Large intestine (tissue), 12 donors: ENCODE results near the gene SNX20. TPM values are rescaled to one million over a fixed set of nuclear protein-coding genes. Genes with fewer than 3 reads are reported as not detected.

Experiments
- DNase-seq, 2 donors: peaks; one replicate each; pipeline versions ENCODE4 v3.0.0 to v3.0.0-alpha.2; 2013
- H3K27ac ChIP-seq: one replicate; pipeline ENCODE4 v1.5.1; 2013; ENCODE audit warnings: low read length
- H3K27me3 ChIP-seq: 2 replicates; pipeline ENCODE4 v1.6.1; 2013; ENCODE audit warnings: low read length; ENCODE audit not compliant: control insufficient read depth, insufficient read depth
- H3K36me3 ChIP-seq: 2 replicates; pipeline ENCODE4 v1.6.1; 2013; ENCODE audit warnings: low read length; ENCODE audit not compliant: control insufficient read depth, insufficient read depth
- H3K4me1 ChIP-seq: one replicate; pipeline ENCODE4 v1.6.1; 2013; ENCODE audit warnings: low read length; ENCODE audit not compliant: control insufficient read depth, insufficient read depth
- H3K4me3 ChIP-seq: one replicate; pipeline ENCODE4 v1.5.1; 2013; ENCODE audit warnings: low read length
- H3K9me3 ChIP-seq: one replicate; pipeline ENCODE4 v1.6.1; 2013; ENCODE audit warnings: mild to moderate bottlenecking, low read depth, low read length, moderate library complexity; ENCODE audit not compliant: control insufficient read depth
- WGBS: methylation state at CpG from one replicate; pipeline ENCODE4 v1.1.5; 2013; ENCODE audit warnings: low lambda C conversion rate; ENCODE audit not compliant: insufficient coverage; 5-methylcytosine and 5-hydroxymethylcytosine counted together
- long read RNA-seq, 11 donors: transcript quantifications; one replicate each; lab custom pipeline, GENCODE V29; 2026
- polyA plus RNA-seq: library from polyadenylated mRNA; unstranded; fragments of 120-200 nt; gene quantifications from one replicate; pipeline ENCODE4 v1.2.1, GENCODE V29; 2013

SNX20 gene, protein sequence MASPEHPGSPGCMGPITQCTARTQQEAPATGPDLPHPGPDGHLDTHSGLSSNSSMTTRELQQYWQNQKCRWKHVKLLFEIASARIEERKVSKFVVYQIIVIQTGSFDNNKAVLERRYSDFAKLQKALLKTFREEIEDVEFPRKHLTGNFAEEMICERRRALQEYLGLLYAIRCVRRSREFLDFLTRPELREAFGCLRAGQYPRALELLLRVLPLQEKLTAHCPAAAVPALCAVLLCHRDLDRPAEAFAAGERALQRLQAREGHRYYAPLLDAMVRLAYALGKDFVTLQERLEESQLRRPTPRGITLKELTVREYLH
- 2.1 TPM for polyA plus RNA-seq
- long read RNA-seq, donor 1, partial matches to known transcripts: 0 of 1 reads
- long read RNA-seq, donor 1, other reads (novel, unspliced or antisense): 0 of 1 reads
- long read RNA-seq, donor 2: 0 reads
- long read RNA-seq, donor 3: 0 reads
- long read RNA-seq, donor 4: 0 reads
- long read RNA-seq, donor 5: 0 reads
- long read RNA-seq, donor 6: 0 reads
- long read RNA-seq, donor 7, partial matches to known transcripts: 0 of 1 reads
- long read RNA-seq, donor 7, other reads (novel, unspliced or antisense): 0 of 1 reads
- long read RNA-seq, donor 8, partial matches to known transcripts: 0 of 1 reads
- long read RNA-seq, donor 8, other reads (novel, unspliced or antisense): 0 of 1 reads
- long read RNA-seq, donor 9: 0 reads
- long read RNA-seq, donor 10, partial matches to known transcripts: 0 of 1 reads
- long read RNA-seq, donor 10, other reads (novel, unspliced or antisense): 0 of 1 reads
- long read RNA-seq, donor 11, partial matches to known transcripts: 0 of 1 reads
- long read RNA-seq, donor 11, other reads (novel, unspliced or antisense): 0 of 1 reads

GRCh38 chr16:50681021-50681885, at the start of gene SNX20:
SNX20 (minus strand) TSS chr16:50681312; CDS start chr16:50677526, 3,786 bp downstream.
- H3K4me1 ChIP-seq: no peaks in the 10 kb centered on the region
- no peaks in the 10 kb centered on the region for H3K9me3 ChIP-seq
- H3K27me3 ChIP-seq: no peaks in the 10 kb centered on the region
- H3K27ac ChIP-seq: no peak within 1 kb of the TSS
- no peak for DNase-seq
- H3K36me3 ChIP-seq: no peaks in the 10 kb centered on the region
- no peak within 1 kb of the TSS for H3K4me3 ChIP-seq
- no CpG with 5 or more reads among the region's 16 CpGs for WGBS

DNA sequence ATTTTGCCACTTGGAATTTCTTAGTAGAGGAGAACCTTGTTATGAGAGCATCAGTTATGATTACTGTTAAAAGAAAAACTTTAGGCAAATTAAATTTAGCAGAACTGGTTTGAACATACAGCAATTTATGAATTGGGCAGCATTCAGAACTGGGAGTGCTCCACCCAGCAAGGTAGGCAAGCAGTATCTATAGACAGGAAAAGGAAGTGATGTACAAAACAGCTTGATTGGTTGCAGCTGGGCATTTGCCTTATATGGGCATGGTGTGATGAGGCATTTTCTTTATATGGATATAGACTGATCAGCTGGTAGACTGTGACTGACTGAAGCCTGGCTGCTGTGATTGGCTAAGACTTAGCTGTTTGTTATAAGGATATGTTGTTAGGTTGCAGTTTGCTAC, 43.2 kb upstream of the SNX20 start:
- Histone ChIP-seq H3K36me3 (no peaks in the 10 kb centered on the region), H3K4me1 (peaks cover 12% of the 10 kb centered on the region), H3K27me3 (no peaks in the 10 kb centered on the region), H3K27ac (no peak overlapping the region), H3K9me3 (no peaks in the 10 kb centered on the region), H3K4me3 (no peak overlapping the region)
- DNase-seq: no peak

DNA sequence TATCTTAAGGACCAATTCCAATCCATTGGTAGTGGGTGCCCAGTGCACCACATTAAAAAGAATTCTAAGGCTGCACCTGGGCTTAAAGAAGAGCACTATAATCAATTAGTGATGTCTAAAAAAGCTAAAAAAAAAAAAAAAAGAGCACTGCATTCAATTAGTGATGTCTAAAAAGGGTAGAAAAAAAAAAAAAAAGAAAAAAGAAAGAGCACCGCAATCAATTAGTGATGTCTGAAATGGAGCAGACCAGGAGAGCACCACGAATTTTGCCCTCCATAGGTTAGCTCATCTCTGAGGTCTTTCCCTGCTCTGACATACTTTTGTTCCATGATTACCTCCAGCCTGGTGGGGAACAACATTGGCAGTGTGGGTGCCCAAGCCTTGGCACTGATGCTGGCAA, 41.8 kb upstream of the SNX20 start:
- H3K4me3 ChIP-seq: no peak overlapping the region
- DNase-seq: no peak
- H3K36me3 ChIP-seq: no peaks in the 10 kb centered on the region
- H3K9me3 ChIP-seq: no peaks in the 10 kb centered on the region
- H3K4me1 ChIP-seq: peaks cover 12% of the 10 kb centered on the region
- no peaks in the 10 kb centered on the region for H3K27me3 ChIP-seq
- WGBS: no CpG with 5 or more reads among the region's 2 CpGs
- no peak overlapping the region for H3K27ac ChIP-seq

- no peak for DNase-seq
- Histone ChIP-seq H3K9me3 (no peaks in the 10 kb centered on the region), H3K27ac (no peak overlapping the region), H3K4me3 (no peak overlapping the region), H3K4me1 (peaks cover 17% of the 10 kb centered on the region), H3K27me3 (no peaks in the 10 kb centered on the region), H3K36me3 (no peaks in the 10 kb centered on the region)
- WGBS: no CpG with 5 or more reads among the region's 1 CpG
Observed at GRCh38 chr16:50722405-50722737, 41.3 kb upstream of the SNX20 start.

- no peak overlapping the region for H3K4me3 ChIP-seq
- H3K9me3 ChIP-seq: no peaks in the 10 kb centered on the region
- H3K4me1 ChIP-seq: peaks cover 22% of the 10 kb centered on the region
- no peak overlapping the region for H3K27ac ChIP-seq
- no peaks in the 10 kb centered on the region for H3K27me3 ChIP-seq
- WGBS: no CpG with 5 or more reads among the region's 6 CpGs
- no peak for DNase-seq
- no peaks in the 10 kb centered on the region for H3K36me3 ChIP-seq
Observed at GRCh38 chr16:50721549-50722404, 40.7 kb upstream of the SNX20 start.

DNA sequence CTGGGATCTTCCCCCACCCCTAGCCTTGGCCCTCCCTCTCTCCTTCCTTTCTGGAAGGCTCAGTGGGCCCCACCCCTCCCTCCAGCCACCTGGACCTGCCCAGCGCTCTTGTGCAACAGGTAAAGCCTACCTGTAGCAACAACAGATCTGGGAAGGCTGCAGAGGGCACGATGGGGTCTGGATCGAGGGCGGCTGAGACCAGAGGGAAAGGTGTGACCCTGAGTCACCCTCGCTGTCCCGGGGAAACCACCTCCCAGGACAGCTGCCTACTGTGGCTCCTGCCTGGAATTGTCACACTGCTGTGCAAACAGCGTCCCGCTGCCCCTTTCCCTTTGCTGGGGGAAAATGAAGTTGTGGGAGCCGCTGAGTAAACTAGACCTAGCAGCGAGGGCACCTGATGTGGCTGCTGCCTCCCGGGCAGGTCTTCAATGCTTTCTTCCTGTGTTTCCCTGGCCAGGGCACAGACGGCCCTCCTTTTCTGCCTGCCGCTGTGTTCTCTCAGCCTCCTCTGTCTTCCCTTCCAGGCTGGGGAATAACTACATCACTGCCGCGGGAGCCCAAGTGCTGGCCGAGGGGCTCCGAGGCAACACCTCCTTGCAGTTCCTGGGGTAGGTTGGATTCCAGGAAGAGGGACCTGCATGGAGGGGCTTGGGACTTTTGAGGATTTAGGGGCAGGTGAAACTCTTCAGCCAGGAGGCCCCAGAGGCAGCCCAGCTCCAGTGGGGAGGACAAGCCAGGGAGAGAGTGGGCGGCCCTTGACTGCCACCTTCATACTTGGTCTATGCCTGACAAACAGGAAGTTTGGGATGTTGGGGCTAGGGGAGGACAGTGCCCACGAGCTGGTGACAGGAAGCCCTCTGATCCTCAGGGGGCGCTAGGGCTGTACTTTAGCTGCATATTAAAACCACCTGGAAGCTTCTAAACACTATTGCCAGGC, 38.6 kb upstream of the SNX20 start:
- WGBS: no CpG with 5 or more reads among the region's 20 CpGs
- Histone ChIP-seq H3K4me1 (peaks cover 30% of the 10 kb centered on the region), H3K27ac (peak overlapping the region; percentile 24), H3K27me3 (no peaks in the 10 kb centered on the region), H3K36me3 (no peaks in the 10 kb centered on the region), H3K9me3 (no peaks in the 10 kb centered on the region), H3K4me3 (peak overlapping the region; percentile 14)
- DNase-seq: peak in 1 of 2 donors; percentile 79

GRCh38 chr16:50718761-50719400, 37.8 kb upstream of the SNX20 start:
- Histone ChIP-seq H3K4me3 (no peak overlapping the region), H3K36me3 (no peaks in the 10 kb centered on the region), H3K27me3 (no peaks in the 10 kb centered on the region), H3K4me1 (peaks cover 34% of the 10 kb centered on the region), H3K27ac (no peak overlapping the region), H3K9me3 (no peaks in the 10 kb centered on the region)
- WGBS: no CpG with 5 or more reads among the region's 9 CpGs
- no peak for DNase-seq

DNA sequence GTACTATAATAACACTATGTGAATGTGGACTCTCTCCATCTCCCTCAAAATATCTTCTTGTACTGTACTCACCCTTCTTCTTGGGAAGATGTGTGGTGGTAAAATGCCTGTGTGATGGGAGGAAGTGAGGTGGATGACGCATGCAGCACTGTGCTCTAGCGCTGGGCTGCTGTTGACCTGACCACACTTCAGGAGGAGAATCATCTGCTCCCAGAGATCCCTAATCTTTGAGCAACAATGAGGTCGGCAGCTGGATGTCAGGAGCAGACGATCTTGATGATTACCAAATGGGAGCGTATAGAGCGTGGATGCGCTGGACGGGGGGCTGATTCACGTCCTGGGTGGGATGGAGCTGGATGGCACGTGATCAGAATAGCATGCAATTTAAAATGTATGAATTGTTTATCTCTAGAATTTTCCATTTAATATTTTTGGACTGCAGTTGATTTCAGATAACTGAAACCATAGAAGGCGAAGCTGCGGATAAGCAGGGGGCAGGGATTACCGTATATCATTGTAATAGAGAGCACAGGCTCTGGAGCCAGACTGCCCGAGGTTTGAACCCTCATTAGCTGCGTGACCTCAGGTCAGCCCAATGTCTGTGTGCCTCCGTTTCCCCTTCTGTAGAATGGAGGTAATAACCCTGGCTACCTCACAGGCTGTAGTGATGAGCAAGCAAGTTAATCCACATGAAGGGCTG, 37.1 kb upstream of the SNX20 start:
- Histone ChIP-seq H3K36me3 (no peaks in the 10 kb centered on the region), H3K4me3 (no peak overlapping the region)

More for the DNA sequence above, 37.1 kb upstream of the SNX20 start:
- Histone ChIP-seq H3K4me1 (peaks cover 41% of the 10 kb centered on the region), H3K27ac (no peak overlapping the region), H3K27me3 (no peaks in the 10 kb centered on the region), H3K9me3 (no peaks in the 10 kb centered on the region)
- WGBS: 95% methylated on average over 4 of the region's 16 CpGs
- peak in 1 of 2 donors; percentile 13 for DNase-seq
